Measurements from ENCODE around the gene SKOR1. TPM values are rescaled to one million over a fixed set of nuclear protein-coding genes. Genes with fewer than 3 reads are reported as not detected.

The SKOR1 gene
- total and polyA plus RNA-seq, 2 of the 13 experiments (the other 11 are each of a cell fraction or from before 2014, with no cell fraction given) = 0.09 to 0.11 TPM

DNA sequence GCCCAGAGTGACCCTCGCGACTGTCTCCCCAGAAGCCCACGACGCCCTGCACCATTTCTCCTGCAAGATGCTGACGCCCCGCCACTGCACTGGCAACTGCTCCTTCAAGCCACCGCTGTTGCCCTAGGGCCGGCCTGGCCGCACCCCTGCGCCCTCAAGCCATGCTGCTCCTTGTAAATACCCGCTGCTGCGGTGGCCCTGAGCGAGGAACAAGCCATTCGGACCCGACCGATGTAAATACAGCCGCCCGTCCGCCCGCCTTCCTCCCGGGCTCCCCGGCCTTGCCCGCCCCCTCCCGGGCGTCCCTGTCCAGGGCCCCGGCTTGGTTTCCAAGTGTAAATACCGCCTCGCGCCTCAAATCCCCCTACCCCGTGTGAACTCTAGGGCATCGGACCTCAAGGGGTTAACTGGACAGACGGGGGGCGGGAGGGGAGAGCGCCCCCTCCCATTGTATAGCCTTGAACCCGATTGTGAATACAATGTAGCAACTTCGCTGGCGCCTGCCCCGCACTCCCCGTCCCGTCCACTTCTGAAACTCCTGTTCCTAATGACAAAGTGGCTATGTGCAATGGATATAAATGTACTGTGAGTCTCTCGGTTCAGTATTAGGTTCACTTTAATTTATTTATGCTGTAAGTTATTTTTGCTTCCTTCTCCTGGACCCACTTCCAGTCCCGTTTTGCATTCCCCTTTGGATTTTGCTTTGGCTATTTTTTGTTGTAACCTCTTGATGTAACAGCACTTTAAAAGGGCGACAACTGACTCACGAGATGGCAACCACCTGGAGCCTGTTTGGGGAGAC, 8.6 kb downstream of the SKOR1 start (continued):
- TF ChIP-seq REL (CRISPR knock-in tag; conservative IDR thresholded peaks at IDR 0.05) = no peak
- TF ChIP-seq, protein P1, sequence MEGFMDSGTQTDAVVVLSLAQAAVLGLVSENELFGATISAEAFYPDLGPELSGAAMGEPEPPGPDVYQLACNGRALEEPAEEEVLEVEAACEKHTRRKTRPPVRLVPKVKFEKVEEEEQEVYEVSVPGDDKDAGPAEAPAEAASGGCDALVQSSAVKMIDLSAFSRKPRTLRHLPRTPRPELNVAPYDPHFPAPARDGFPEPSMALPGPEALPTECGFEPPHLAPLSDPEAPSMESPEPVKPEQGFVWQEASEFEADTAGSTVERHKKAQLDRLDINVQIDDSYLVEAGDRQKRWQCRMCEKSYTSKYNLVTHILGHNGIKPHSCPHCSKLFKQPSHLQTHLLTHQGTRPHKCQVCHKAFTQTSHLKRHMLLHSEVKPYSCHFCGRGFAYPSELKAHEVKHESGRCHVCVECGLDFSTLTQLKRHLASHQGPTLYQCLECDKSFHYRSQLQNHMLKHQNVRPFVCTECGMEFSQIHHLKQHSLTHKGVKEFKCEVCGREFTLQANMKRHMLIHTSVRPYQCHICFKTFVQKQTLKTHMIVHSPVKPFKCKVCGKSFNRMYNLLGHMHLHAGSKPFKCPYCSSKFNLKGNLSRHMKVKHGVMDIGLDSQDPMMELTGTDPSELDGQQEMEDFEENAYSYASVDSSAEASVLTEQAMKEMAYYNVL (CRISPR knock-in tag; IDR thresholded peaks at IDR 0.05; ENCODE audit: borderline replicate concordance) = no peak
- no peak for TF ChIP-seq ARID2 (CRISPR knock-in tag; IDR thresholded peaks at IDR 0.05; ENCODE audit: borderline replicate concordance)
- TF ChIP-seq, protein P2, sequence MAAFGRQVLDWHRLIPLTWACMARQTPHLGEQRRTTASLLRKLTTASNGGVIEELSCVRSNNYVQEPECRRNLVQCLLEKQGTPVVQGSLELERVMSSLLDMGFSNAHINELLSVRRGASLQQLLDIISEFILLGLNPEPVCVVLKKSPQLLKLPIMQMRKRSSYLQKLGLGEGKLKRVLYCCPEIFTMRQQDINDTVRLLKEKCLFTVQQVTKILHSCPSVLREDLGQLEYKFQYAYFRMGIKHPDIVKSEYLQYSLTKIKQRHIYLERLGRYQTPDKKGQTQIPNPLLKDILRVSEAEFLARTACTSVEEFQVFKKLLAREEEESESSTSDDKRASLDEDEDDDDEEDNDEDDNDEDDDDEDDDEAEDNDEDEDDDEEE (CRISPR knock-in tag; IDR thresholded peaks at IDR 0.05) = no peak
- TF ChIP-seq NR3C1 (CRISPR knock-in tag; IDR thresholded peaks at IDR 0.05) = no peak
- TF ChIP-seq SP5 (CRISPR knock-in tag; IDR thresholded peaks at IDR 0.05; ENCODE audit: borderline replicate concordance, low read depth) = no peak
- TF ChIP-seq KLF11 (CRISPR knock-in tag; IDR thresholded peaks at IDR 0.05) = no peak
- TF ChIP-seq, protein P3, sequence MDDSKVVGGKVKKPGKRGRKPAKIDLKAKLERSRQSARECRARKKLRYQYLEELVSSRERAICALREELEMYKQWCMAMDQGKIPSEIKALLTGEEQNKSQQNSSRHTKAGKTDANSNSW (CRISPR knock-in tag; IDR thresholded peaks at IDR 0.05; ENCODE audit: borderline replicate concordance) = no peak
- TF ChIP-seq PAWR (CRISPR knock-in tag; IDR thresholded peaks at IDR 0.05; ENCODE audit: borderline replicate concordance) = no peak
- no peak for TF ChIP-seq HOXD1 (CRISPR knock-in tag; IDR thresholded peaks at IDR 0.05)
- TF ChIP-seq ZNF468 (CRISPR knock-in tag; IDR thresholded peaks at IDR 0.05) = no peak
- TF ChIP-seq, protein P4, sequence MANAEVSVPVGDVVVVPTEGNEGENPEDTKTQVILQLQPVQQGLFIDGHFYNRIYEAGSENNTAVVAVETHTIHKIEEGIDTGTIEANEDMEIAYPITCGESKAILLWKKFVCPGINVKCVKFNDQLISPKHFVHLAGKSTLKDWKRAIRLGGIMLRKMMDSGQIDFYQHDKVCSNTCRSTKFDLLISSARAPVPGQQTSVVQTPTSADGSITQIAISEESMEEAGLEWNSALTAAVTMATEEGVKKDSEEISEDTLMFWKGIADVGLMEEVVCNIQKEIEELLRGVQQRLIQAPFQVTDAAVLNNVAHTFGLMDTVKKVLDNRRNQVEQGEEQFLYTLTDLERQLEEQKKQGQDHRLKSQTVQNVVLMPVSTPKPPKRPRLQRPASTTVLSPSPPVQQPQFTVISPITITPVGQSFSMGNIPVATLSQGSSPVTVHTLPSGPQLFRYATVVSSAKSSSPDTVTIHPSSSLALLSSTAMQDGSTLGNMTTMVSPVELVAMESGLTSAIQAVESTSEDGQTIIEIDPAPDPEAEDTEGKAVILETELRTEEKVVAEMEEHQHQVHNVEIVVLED (CRISPR knock-in tag; IDR thresholded peaks at IDR 0.05; ENCODE audit: borderline replicate concordance) = no peak
- TF ChIP-seq ATRX (CRISPR knock-in tag; IDR thresholded peaks at IDR 0.05; ENCODE audit: borderline replicate concordance) = no peak
- TF ChIP-seq, protein P5, sequence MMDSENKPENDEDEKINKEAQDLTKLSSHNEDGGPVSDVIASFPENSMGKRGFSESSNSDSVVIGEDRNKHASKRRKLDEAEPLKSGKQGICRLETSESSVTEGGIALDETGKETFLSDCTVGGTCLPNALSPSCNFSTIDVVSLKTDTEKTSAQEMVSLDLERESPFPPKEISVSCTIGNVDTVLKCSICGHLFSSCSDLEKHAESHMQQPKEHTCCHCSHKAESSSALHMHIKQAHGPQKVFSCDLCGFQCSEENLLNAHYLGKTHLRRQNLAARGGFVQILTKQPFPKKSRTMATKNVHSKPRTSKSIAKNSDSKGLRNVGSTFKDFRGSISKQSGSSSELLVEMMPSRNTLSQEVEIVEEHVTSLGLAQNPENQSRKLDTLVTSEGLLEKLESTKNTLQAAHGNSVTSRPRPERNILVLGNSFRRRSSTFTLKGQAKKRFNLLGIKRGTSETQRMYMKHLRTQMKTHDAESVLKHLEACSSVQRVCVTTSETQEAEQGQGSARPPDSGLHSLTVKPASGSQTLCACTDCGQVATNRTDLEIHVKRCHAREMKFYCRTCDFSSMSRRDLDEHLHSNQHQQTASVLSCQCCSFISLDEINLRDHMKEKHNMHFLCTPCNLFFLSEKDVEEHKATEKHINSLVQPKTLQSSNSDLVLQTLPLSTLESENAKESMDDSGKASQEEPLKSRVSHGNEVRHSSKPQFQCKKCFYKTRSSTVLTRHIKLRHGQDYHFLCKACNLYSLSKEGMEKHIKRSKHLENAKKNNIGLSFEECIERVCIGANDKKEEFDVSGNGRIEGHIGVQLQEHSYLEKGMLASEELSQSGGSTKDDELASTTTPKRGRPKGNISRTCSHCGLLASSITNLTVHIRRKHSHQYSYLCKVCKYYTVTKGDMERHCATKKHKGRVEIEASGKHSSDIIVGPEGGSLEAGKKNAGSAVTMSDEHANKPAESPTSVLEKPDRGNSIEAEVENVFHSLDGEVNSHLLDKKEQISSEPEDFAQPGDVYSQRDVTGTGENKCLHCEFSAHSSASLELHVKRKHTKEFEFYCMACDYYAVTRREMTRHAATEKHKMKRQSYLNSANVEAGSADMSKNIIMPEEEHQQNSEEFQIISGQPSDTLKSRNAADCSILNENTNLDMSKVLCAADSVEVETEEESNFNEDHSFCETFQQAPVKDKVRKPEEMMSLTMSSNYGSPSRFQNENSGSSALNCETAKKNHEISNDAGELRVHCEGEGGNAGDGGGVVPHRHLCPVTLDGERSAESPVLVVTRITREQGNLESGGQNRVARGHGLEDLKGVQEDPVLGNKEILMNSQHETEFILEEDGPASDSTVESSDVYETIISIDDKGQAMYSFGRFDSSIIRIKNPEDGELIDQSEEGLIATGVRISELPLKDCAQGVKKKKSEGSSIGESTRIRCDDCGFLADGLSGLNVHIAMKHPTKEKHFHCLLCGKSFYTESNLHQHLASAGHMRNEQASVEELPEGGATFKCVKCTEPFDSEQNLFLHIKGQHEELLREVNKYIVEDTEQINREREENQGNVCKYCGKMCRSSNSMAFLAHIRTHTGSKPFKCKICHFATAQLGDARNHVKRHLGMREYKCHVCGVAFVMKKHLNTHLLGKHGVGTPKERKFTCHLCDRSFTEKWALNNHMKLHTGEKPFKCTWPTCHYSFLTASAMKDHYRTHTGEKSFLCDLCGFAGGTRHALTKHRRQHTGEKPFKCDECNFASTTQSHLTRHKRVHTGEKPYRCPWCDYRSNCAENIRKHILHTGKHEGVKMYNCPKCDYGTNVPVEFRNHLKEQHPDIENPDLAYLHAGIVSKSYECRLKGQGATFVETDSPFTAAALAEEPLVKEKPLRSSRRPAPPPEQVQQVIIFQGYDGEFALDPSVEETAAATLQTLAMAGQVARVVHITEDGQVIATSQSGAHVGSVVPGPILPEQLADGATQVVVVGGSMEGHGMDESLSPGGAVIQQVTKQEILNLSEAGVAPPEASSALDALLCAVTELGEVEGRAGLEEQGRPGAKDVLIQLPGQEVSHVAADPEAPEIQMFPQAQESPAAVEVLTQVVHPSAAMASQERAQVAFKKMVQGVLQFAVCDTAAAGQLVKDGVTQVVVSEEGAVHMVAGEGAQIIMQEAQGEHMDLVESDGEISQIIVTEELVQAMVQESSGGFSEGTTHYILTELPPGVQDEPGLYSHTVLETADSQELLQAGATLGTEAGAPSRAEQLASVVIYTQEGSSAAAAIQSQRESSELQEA (CRISPR knock-in tag; IDR thresholded peaks at IDR 0.05; ENCODE audit: not compliant biosample characterization) = no peak

All from HepG2 (cell line).